ENCODE measurements around the gene DUOXA1.
"Not testable (repeated sequence)": the region's sequence is repeated elsewhere in the genome, so short reads cannot be mapped to it uniquely, and the experiment has no call there.

DUOXA1 gene

GRCh38 chr15:45136378-45136764, 6.7 kb upstream of the DUOXA1 start:
- Histone ChIP-seq H3K9me3 (ENCODE audit: control insufficient read depth, low read length) (no peaks in the 10 kb centered on the region), H3K27me3 (ENCODE audit: control insufficient read depth, insufficient read depth, low read length) (peaks cover 35% of the 10 kb centered on the region), H3K4me1 (ENCODE audit: control insufficient read depth, insufficient read depth, low read length) (peaks cover 21% of the 10 kb centered on the region), H3K9ac (ENCODE audit: low read length) (no peak overlapping the region), H3K36me3 (ENCODE audit: control insufficient read depth, insufficient read depth, low read length) (no peaks in the 10 kb centered on the region), H3K4me3 (ENCODE audit: low read length) (no peak overlapping the region)

GRCh38 chr15:45135705-45136377, 6.2 kb upstream of the DUOXA1 start:
- H3K9me3 ChIP-seq (ENCODE audit: control insufficient read depth, low read length); H3K36me3 ChIP-seq (ENCODE audit: control insufficient read depth, insufficient read depth, low read length); H3K9ac ChIP-seq (ENCODE audit: low read length); H3K4me3 ChIP-seq (ENCODE audit: low read length): not testable (repeated sequence)
- peaks cover 21% of the 10 kb centered on the region for H3K4me1 ChIP-seq (ENCODE audit: control insufficient read depth, insufficient read depth, low read length)
- peaks cover 35% of the 10 kb centered on the region for H3K27me3 ChIP-seq (ENCODE audit: control insufficient read depth, insufficient read depth, low read length)

GRCh38 chr15:45134682-45135604, 5.3 kb upstream of the DUOXA1 start:
- H3K4me3 ChIP-seq (ENCODE audit: low read length), result no peak overlapping the region
- peaks cover 43% of the 10 kb centered on the region for H3K27me3 ChIP-seq (ENCODE audit: control insufficient read depth, insufficient read depth, low read length)
- no peaks in the 10 kb centered on the region for H3K9me3 ChIP-seq (ENCODE audit: control insufficient read depth, low read length)
- H3K36me3 ChIP-seq (ENCODE audit: control insufficient read depth, insufficient read depth, low read length), result no peaks in the 10 kb centered on the region
- H3K4me1 ChIP-seq (ENCODE audit: control insufficient read depth, insufficient read depth, low read length), result peaks cover 23% of the 10 kb centered on the region
- no peak overlapping the region for H3K9ac ChIP-seq (ENCODE audit: low read length)

- Histone ChIP-seq H3K36me3 (ENCODE audit: control insufficient read depth, insufficient read depth, low read length) (no peaks in the 10 kb centered on the region), H3K9me3 (ENCODE audit: control insufficient read depth, low read length) (no peaks in the 10 kb centered on the region), H3K9ac (ENCODE audit: low read length) (no peak overlapping the region), H3K4me3 (ENCODE audit: low read length) (no peak overlapping the region), H3K27me3 (ENCODE audit: control insufficient read depth, insufficient read depth, low read length) (peaks cover 50% of the 10 kb centered on the region), H3K4me1 (ENCODE audit: control insufficient read depth, insufficient read depth, low read length) (peaks cover 19% of the 10 kb centered on the region)
These were observed 4.4 kb upstream of the DUOXA1 start for GRCh38 chr15:45134046-45134445.

GRCh38 chr15:45133561-45133920, 3.9 kb upstream of the DUOXA1 start:
- Histone ChIP-seq H3K4me1 (ENCODE audit: control insufficient read depth, insufficient read depth, low read length) (peaks cover 18% of the 10 kb centered on the region), H3K4me3 (ENCODE audit: low read length) (no peak overlapping the region), H3K9me3 (ENCODE audit: control insufficient read depth, low read length) (no peaks in the 10 kb centered on the region), H3K27me3 (ENCODE audit: control insufficient read depth, insufficient read depth, low read length) (peaks cover 55% of the 10 kb centered on the region), H3K9ac (ENCODE audit: low read length) (no peak overlapping the region), H3K36me3 (ENCODE audit: control insufficient read depth, insufficient read depth, low read length) (no peaks in the 10 kb centered on the region)

GRCh38 chr15:45132844-45133560, 3.3 kb upstream of the DUOXA1 start:
- peaks cover 18% of the 10 kb centered on the region for H3K4me1 ChIP-seq (ENCODE audit: control insufficient read depth, insufficient read depth, low read length)
- H3K4me3 ChIP-seq (ENCODE audit: low read length), result no peak overlapping the region
- H3K9ac ChIP-seq (ENCODE audit: low read length), result no peak overlapping the region
- H3K9me3 ChIP-seq (ENCODE audit: control insufficient read depth, low read length), result no peaks in the 10 kb centered on the region
- H3K27me3 ChIP-seq (ENCODE audit: control insufficient read depth, insufficient read depth, low read length), result peaks cover 61% of the 10 kb centered on the region
- no peaks in the 10 kb centered on the region for H3K36me3 ChIP-seq (ENCODE audit: control insufficient read depth, insufficient read depth, low read length)

- Histone ChIP-seq H3K4me3 (ENCODE audit: low read length) (no peak overlapping the region), H3K27me3 (ENCODE audit: control insufficient read depth, insufficient read depth, low read length) (peaks cover 66% of the 10 kb centered on the region), H3K36me3 (ENCODE audit: control insufficient read depth, insufficient read depth, low read length) (no peaks in the 10 kb centered on the region), H3K4me1 (ENCODE audit: control insufficient read depth, insufficient read depth, low read length) (peaks cover 18% of the 10 kb centered on the region), H3K9me3 (ENCODE audit: control insufficient read depth, low read length) (no peaks in the 10 kb centered on the region), H3K9ac (ENCODE audit: low read length) (no peak overlapping the region)
These were observed 1.8 kb upstream of the DUOXA1 start for GRCh38 chr15:45131510-45131909.

GRCh38 chr15:45130291-45131000, 767 bp upstream of the DUOXA1 start:
- Histone ChIP-seq H3K36me3 (ENCODE audit: control insufficient read depth, insufficient read depth, low read length) (no peaks in the 10 kb centered on the region), H3K4me1 (ENCODE audit: control insufficient read depth, insufficient read depth, low read length) (peaks cover 18% of the 10 kb centered on the region), H3K9ac (ENCODE audit: low read length) (peak overlapping the region; percentile 22), H3K9me3 (ENCODE audit: control insufficient read depth, low read length) (no peaks in the 10 kb centered on the region), H3K4me3 (ENCODE audit: low read length) (no peak overlapping the region), H3K27me3 (ENCODE audit: control insufficient read depth, insufficient read depth, low read length) (peaks cover 58% of the 10 kb centered on the region)

- Histone ChIP-seq H3K36me3 (ENCODE audit: control insufficient read depth, insufficient read depth, low read length) (no peaks in the 10 kb centered on the region), H3K9ac (ENCODE audit: low read length) (no peak overlapping the region), H3K27me3 (ENCODE audit: control insufficient read depth, insufficient read depth, low read length) (peaks cover 44% of the 10 kb centered on the region), H3K4me1 (ENCODE audit: control insufficient read depth, insufficient read depth, low read length) (peaks cover 9% of the 10 kb centered on the region), H3K9me3 (ENCODE audit: control insufficient read depth, low read length) (no peaks in the 10 kb centered on the region), H3K4me3 (ENCODE audit: low read length) (no peak overlapping the region)
These were observed 574 bp downstream of the DUOXA1 start for GRCh38 chr15:45128971-45129639.

- H3K27me3 ChIP-seq (ENCODE audit: control insufficient read depth, insufficient read depth, low read length), result peaks cover 32% of the 10 kb centered on the region
- H3K36me3 ChIP-seq (ENCODE audit: control insufficient read depth, insufficient read depth, low read length), result no peaks in the 10 kb centered on the region
- peaks cover 20% of the 10 kb centered on the region for H3K4me1 ChIP-seq (ENCODE audit: control insufficient read depth, insufficient read depth, low read length)
- no peak overlapping the region for H3K4me3 ChIP-seq (ENCODE audit: low read length)
- H3K9ac ChIP-seq (ENCODE audit: low read length), result no peak overlapping the region
- H3K9me3 ChIP-seq (ENCODE audit: control insufficient read depth, low read length), result no peaks in the 10 kb centered on the region
These were observed 3.0 kb downstream of the DUOXA1 start for GRCh38 chr15:45126535-45127158.

GRCh38 chr15:45123397-45123796, 6.3 kb downstream of the DUOXA1 start:
- Histone ChIP-seq H3K4me1 (ENCODE audit: control insufficient read depth, insufficient read depth, low read length) (peaks cover 15% of the 10 kb centered on the region), H3K27me3 (ENCODE audit: control insufficient read depth, insufficient read depth, low read length) (peaks cover 10% of the 10 kb centered on the region), H3K9ac (ENCODE audit: low read length) (no peak overlapping the region), H3K36me3 (ENCODE audit: control insufficient read depth, insufficient read depth, low read length) (no peaks in the 10 kb centered on the region), H3K4me3 (ENCODE audit: low read length) (no peak overlapping the region), H3K9me3 (ENCODE audit: control insufficient read depth, low read length) (no peaks in the 10 kb centered on the region)
